Gastroesophageal sphincter (tissue), 3 donors: ENCODE measurements around the gene OR4D2.

Source experiments
- POLR2A ChIP-seq, 2 donors: fragments of 450-650 bp; IDR thresholded peaks; one replicate each; pipeline ENCODE4 v1.6.1; 2017; ENCODE audit warnings: antibody characterized with exemption in 2 of 2, mild to moderate bottlenecking in 2 of 2, moderate library complexity in 1 of 2
- TF ChIP-seq, protein P1 (sequence below), 4 experiments: fragments of 200-600 bp in 2 of 4; fragments of 450-650 bp in 2 of 4; sonication (generic) in 1 of 4; IDR thresholded peaks; one replicate each; pipeline ENCODE4 v1.5.1; 2017 to 2019; ENCODE audit warnings: antibody characterized with exemption in 4 of 4, mild to moderate bottlenecking in 2 of 4, moderate library complexity in 2 of 4

DNA sequence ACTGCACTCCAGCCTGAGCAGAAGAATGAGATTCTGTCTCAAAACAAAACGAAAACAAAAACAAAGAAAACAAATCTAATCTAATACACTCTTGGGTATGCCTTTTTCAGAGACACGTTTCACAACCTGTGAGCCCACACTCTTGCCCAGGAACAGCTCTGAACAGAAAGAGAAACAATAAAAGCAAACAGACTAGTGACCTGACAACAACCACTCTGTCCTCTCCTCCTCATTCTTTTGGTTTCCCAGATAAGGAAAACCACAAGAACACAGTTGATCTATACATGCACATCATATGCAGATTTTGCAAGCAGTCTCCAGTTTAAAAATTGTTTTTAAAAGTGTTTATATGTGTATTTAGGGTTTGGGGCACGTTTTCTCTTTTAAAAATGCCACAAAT is 51.0 kb downstream of the OR4D2 start:
- TF ChIP-seq, protein P1, sequence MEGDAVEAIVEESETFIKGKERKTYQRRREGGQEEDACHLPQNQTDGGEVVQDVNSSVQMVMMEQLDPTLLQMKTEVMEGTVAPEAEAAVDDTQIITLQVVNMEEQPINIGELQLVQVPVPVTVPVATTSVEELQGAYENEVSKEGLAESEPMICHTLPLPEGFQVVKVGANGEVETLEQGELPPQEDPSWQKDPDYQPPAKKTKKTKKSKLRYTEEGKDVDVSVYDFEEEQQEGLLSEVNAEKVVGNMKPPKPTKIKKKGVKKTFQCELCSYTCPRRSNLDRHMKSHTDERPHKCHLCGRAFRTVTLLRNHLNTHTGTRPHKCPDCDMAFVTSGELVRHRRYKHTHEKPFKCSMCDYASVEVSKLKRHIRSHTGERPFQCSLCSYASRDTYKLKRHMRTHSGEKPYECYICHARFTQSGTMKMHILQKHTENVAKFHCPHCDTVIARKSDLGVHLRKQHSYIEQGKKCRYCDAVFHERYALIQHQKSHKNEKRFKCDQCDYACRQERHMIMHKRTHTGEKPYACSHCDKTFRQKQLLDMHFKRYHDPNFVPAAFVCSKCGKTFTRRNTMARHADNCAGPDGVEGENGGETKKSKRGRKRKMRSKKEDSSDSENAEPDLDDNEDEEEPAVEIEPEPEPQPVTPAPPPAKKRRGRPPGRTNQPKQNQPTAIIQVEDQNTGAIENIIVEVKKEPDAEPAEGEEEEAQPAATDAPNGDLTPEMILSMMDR (IDR thresholded peaks at IDR 0.05) = no peak
- TF ChIP-seq POLR2A (IDR thresholded peaks at IDR 0.05) = no peak
